Effector memory CD8-positive, alpha-beta T cell (primary cell): ENCODE data around the gene NELFB.
A peak's percentile ranks its signal among the peaks of the same experiment; 100 is the strongest.
"Not testable (repeated sequence)": the region's sequence is repeated elsewhere in the genome, so short reads cannot be mapped to it uniquely, and the experiment has no call there.

Experiments
- ATAC-seq: fragments of 150-1000 bp; cut with Tn5 transposase; replicated peaks from 2 replicates; pipeline ENCODE4 v1.10.0; 2021; ENCODE audit warnings: mild to moderate bottlenecking, moderate library complexity
- DNase-seq, 3 experiments: peaks; one replicate each; pipeline ENCODE4 v3.0.0; 2021
- H3K27ac Mint-ChIP-seq, 2 donors: one replicate each; pipeline ENCODE4 v1.8.0; 2022; ENCODE audit warnings: mild to moderate bottlenecking in 2 of 2, mixed read lengths in 2 of 2, moderate library complexity in 2 of 2
- H3K27me3 Mint-ChIP-seq, 2 donors: one replicate each; pipeline ENCODE4 v1.8.0; 2022; ENCODE audit warnings: mixed read lengths in 2 of 2
- H3K36me3 Mint-ChIP-seq: one replicate; pipeline ENCODE4 v1.8.0; 2022; ENCODE audit warnings: mild to moderate bottlenecking, moderate library complexity, mixed read lengths; ENCODE audit not compliant: insufficient read depth
- H3K4me1 Mint-ChIP-seq, 2 donors: one replicate each; pipeline ENCODE4 v1.8.0; 2022; ENCODE audit warnings: low read depth in 2 of 2, mixed read lengths in 2 of 2
- H3K4me3 Mint-ChIP-seq, 2 donors: one replicate each; pipeline ENCODE4 v1.8.0; 2022; ENCODE audit warnings: mild to moderate bottlenecking in 2 of 2, mixed read lengths in 2 of 2, moderate library complexity in 2 of 2
- H3K9me3 Mint-ChIP-seq, 2 donors: one replicate each; pipeline ENCODE4 v1.8.0; 2022; ENCODE audit warnings: mixed read lengths in 2 of 2

The NELFB gene

GRCh38 chr9:137235424-137236237, 19.5 kb upstream of the NELFB start:
- H3K4me3 Mint-ChIP-seq: no peak overlapping the region
- no peaks in the 10 kb centered on the region for H3K9me3 Mint-ChIP-seq
- peaks cover 9 to 28% of the 10 kb centered on the region in 2 donors for H3K27me3 Mint-ChIP-seq
- H3K4me1 Mint-ChIP-seq: peaks cover 9 to 11% of the 10 kb centered on the region in 2 donors
- H3K36me3 Mint-ChIP-seq: peaks cover 4% of the 10 kb centered on the region
- ATAC-seq (no peak), DNase-seq (no peak)
- no peak overlapping the region for H3K27ac Mint-ChIP-seq

- ATAC-seq: peak; percentile 27
- Mint-ChIP-seq H3K36me3 (peaks cover 11% of the 10 kb centered on the region), H3K9me3 (no peaks in the 10 kb centered on the region), H3K4me3 (no peak overlapping the region), H3K27ac (no peak overlapping the region), H3K4me1 (peaks cover 11 to 16% of the 10 kb centered on the region in 2 donors), H3K27me3 (peaks cover 9 to 23% of the 10 kb centered on the region in 2 donors)
- peak; percentile 87 to 89 (median 88) for DNase-seq
Measured at GRCh38 chr9:137236238-137236935, 18.7 kb upstream of the NELFB start.

GRCh38 chr9:137236936-137237421, 18.1 kb upstream of the NELFB start:
- DNase-seq: no peak
- Mint-ChIP-seq H3K4me1 (peaks cover 11 to 16% of the 10 kb centered on the region in 2 donors), H3K4me3 (no peak overlapping the region), H3K36me3 (peaks cover 15% of the 10 kb centered on the region), H3K9me3 (no peaks in the 10 kb centered on the region), H3K27me3 (peaks cover 4 to 17% of the 10 kb centered on the region in 2 donors), H3K27ac (no peak overlapping the region)
- no peak for ATAC-seq

- Mint-ChIP-seq H3K9me3 (no peaks in the 10 kb centered on the region), H3K4me3 (peak overlapping the region in 1 of 2 donors; percentile 19), H3K36me3 (peaks cover 26% of the 10 kb centered on the region), H3K27ac (peak overlapping the region in 1 of 2 donors; percentile 82), H3K4me1 (peaks cover 18 to 19% of the 10 kb centered on the region in 2 donors), H3K27me3 (peaks cover 0 to 14% of the 10 kb centered on the region in 2 donors)
- ATAC-seq (no peak), DNase-seq (no peak)
Measured at GRCh38 chr9:137237759-137238726, 17.1 kb upstream of the NELFB start.

GRCh38 chr9:137239541-137240200, 15.5 kb upstream of the NELFB start:
- peak overlapping the region in 1 of 2 donors; percentile 97 for H3K27ac Mint-ChIP-seq
- not testable (repeated sequence) for ATAC-seq, DNase-seq, H3K9me3 Mint-ChIP-seq
- H3K4me3 Mint-ChIP-seq: peak overlapping the region; percentile 86 to 97
- H3K27me3 Mint-ChIP-seq: peaks cover 0 to 10% of the 10 kb centered on the region in 2 donors
- H3K36me3 Mint-ChIP-seq: peaks cover 38% of the 10 kb centered on the region
- peaks cover 23 to 26% of the 10 kb centered on the region in 2 donors for H3K4me1 Mint-ChIP-seq

GRCh38 chr9:137240318-137240840, 14.7 kb upstream of the NELFB start:
- no peaks in the 10 kb centered on the region for H3K9me3 Mint-ChIP-seq
- H3K36me3 Mint-ChIP-seq: peaks cover 38% of the 10 kb centered on the region
- peaks cover 20 to 22% of the 10 kb centered on the region in 2 donors for H3K4me1 Mint-ChIP-seq
- ATAC-seq (peak; percentile 40), DNase-seq (peak in 2 of 3 experiments; percentile 65 to 70)
- peak overlapping the region; percentile 86 to 97 for H3K4me3 Mint-ChIP-seq
- H3K27me3 Mint-ChIP-seq: peaks cover 0 to 3% of the 10 kb centered on the region in 2 donors
- peak overlapping the region; percentile 91 to 97 for H3K27ac Mint-ChIP-seq

- peak; percentile 74 for ATAC-seq
- H3K27me3 Mint-ChIP-seq: no peaks in the 10 kb centered on the region
- H3K27ac Mint-ChIP-seq: peak within 1 kb of the TSS; percentile 91 to 97
- no peaks in the 10 kb centered on the region for H3K9me3 Mint-ChIP-seq
- DNase-seq: peak; percentile 94 to 96 (median 96)
- H3K4me3 Mint-ChIP-seq: peak within 1 kb of the TSS; percentile 86 to 97
- peaks cover 38% of the 10 kb centered on the region for H3K36me3 Mint-ChIP-seq
- H3K4me1 Mint-ChIP-seq: peaks cover 19 to 22% of the 10 kb centered on the region in 2 donors
Measured at GRCh38 chr9:137240841-137241489, 14.2 kb upstream of the NELFB start, which contains the start of gene TUBB4B. Gene TUBB4B, plus strand, starts transcription at chr9:137241287. Its CDS starts 74 bp downstream, at chr9:137241361.

- Mint-ChIP-seq H3K4me3 (peak overlapping the region; percentile 86 to 97), H3K4me1 (peaks cover 19 to 22% of the 10 kb centered on the region in 2 donors), H3K27ac (peak overlapping the region; percentile 91 to 97), H3K36me3 (peaks cover 38% of the 10 kb centered on the region), H3K9me3 (no peaks in the 10 kb centered on the region), H3K27me3 (no peaks in the 10 kb centered on the region)
- DNase-seq (peak in 2 of 3 experiments; percentile 41 to 51), ATAC-seq (peak; percentile 15)
Measured at GRCh38 chr9:137241490-137242268, 13.4 kb upstream of the NELFB start.

- DNase-seq (no peak), ATAC-seq (no peak)
- H3K27ac Mint-ChIP-seq: peak overlapping the region in 1 of 2 donors; percentile 93
- no peaks in the 10 kb centered on the region for H3K27me3 Mint-ChIP-seq
- H3K9me3 Mint-ChIP-seq: no peaks in the 10 kb centered on the region
- H3K4me1 Mint-ChIP-seq: peaks cover 19 to 22% of the 10 kb centered on the region in 2 donors
- H3K4me3 Mint-ChIP-seq: peak overlapping the region; percentile 74 to 97
- peaks cover 38% of the 10 kb centered on the region for H3K36me3 Mint-ChIP-seq
Measured at GRCh38 chr9:137242269-137243203, 12.6 kb upstream of the NELFB start.

GRCh38 chr9:137243266-137243625, 11.9 kb upstream of the NELFB start:
- H3K27me3 Mint-ChIP-seq, H3K9me3 Mint-ChIP-seq, ATAC-seq, DNase-seq: not testable (repeated sequence)
- H3K27ac Mint-ChIP-seq: peak overlapping the region in 1 of 2 donors; percentile 93
- H3K4me3 Mint-ChIP-seq: peak overlapping the region; percentile 13 to 97
- peaks cover 19 to 22% of the 10 kb centered on the region in 2 donors for H3K4me1 Mint-ChIP-seq
- H3K36me3 Mint-ChIP-seq: peaks cover 38% of the 10 kb centered on the region
